Tibial nerve (tissue), 4 donors: Measurements from ENCODE around the gene TGIF1.

Source experiments
- CTCF ChIP-seq, 5 experiments: fragments of 200-600 bp in 3 of 5; fragments of 450-650 bp in 2 of 5; sonication (generic) in 3 of 5; IDR thresholded peaks; one replicate each; pipeline ENCODE4 v1.5.1; 2016 to 2019; ENCODE audit warnings: antibody characterized with exemption in 5 of 5, mild to moderate bottlenecking in 3 of 5, moderate library complexity in 2 of 5
- EP300 ChIP-seq, 2 donors: sonication (generic); formaldehyde crosslinking; IDR thresholded peaks; one replicate each; pipeline ENCODE4 v1.6.1; 2017; ENCODE audit warnings: antibody characterized with exemption in 2 of 2, mild to moderate bottlenecking in 1 of 2

- no peak for TF ChIP-seq CTCF (IDR thresholded peaks at IDR 0.05)
- TF ChIP-seq EP300 (IDR thresholded peaks at IDR 0.05) = no peak
Observed at GRCh38 chr18:3415110-3415509, 34.9 kb upstream of the TGIF1 start.
